H1 (cell line): ENCODE results near the gene TDRKH. TPM values are rescaled to one million over a fixed set of nuclear protein-coding genes. Genes with fewer than 3 reads are reported as not detected.
A peak's percentile ranks its signal among the peaks of the same experiment; 100 is the strongest.

ENCODE experiments used
- CTCF ChIA-PET: fragments of 300-600 bp; sonication (Branson Sonifier 250); formaldehyde crosslinking; loops from one replicate; lab custom pipeline; 2021; ENCODE audit not compliant: partially characterized antibody; lab: Charles Lee
- POLR2A ChIA-PET: fragments of 300-600 bp; sonication (Branson Sonifier 250); formaldehyde crosslinking; loops from one replicate; lab custom pipeline; 2021; ENCODE audit warnings: inconsistent platforms; ENCODE audit not compliant: partially characterized antibody; lab: Charles Lee
- DNase-seq, 2 experiments: peaks; one replicate each; pipeline versions ENCODE4 v3.0.0 to v3.0.0-alpha.2; 2010 to 2022; ENCODE audit warnings: low spot score in 2 of 2, low read depth in 1 of 2, mixed read lengths in 1 of 2
- FAIRE-seq: peaks from 2 replicates; lab custom pipeline; 2011; peaks lifted over from hg19 to GRCh38; lab: Jason Lieb, UNC
- H2AFZ ChIP-seq: 2 replicates; pipeline ENCODE4 v1.8.1; 2012; ENCODE audit warnings: low read length, inconsistent platforms
- H2AK5ac ChIP-seq: 2 replicates; pipeline ENCODE4 v1.6.1; 2013; ENCODE audit warnings: low read depth, low read length
- H2BK120ac ChIP-seq: replicated peaks from 2 replicates; pipeline ENCODE3; 2013; ENCODE audit warnings: low read depth, low read length, inconsistent platforms
- H2BK12ac ChIP-seq: 2 replicates; pipeline ENCODE4 v1.6.1; 2013; ENCODE audit warnings: low read depth, low read length
- H2BK15ac ChIP-seq: 2 replicates; pipeline ENCODE4 v1.6.1; 2013; ENCODE audit warnings: low read length
- H2BK20ac ChIP-seq: 2 replicates; pipeline ENCODE4 v1.6.1; 2013; ENCODE audit warnings: low read length
- H2BK5ac ChIP-seq: 2 replicates; pipeline ENCODE4 v1.6.1; 2013; ENCODE audit warnings: low read depth, low read length
- H3K14ac ChIP-seq: 2 replicates; pipeline ENCODE4 v1.6.1; 2013; ENCODE audit warnings: inconsistent platforms; ENCODE audit not compliant: insufficient read length
- H3K18ac ChIP-seq: 2 replicates; pipeline ENCODE4 v1.6.1; 2013; ENCODE audit warnings: low read length; ENCODE audit errors: extremely low read depth
- H3K23ac ChIP-seq: 2 replicates; pipeline ENCODE4 v1.6.1; 2013; ENCODE audit warnings: inconsistent platforms; ENCODE audit not compliant: insufficient read length
- H3K23me2 ChIP-seq: 2 replicates; pipeline ENCODE4 v1.6.1; 2013; ENCODE audit warnings: low read depth, low read length
- H3K27ac ChIP-seq: 2 replicates; pipeline ENCODE4 v1.6.1; 2011; ENCODE audit warnings: low read depth, low read length, inconsistent platforms
- H3K27me3 ChIP-seq, 4 experiments: replicated peaks in 1 of 4; 1 replicate in 1 of 4; 2 replicates in 3 of 4; pipeline versions ENCODE4 v1.6.1 to v1.8.1; 2011 to 2013; ENCODE audit warnings: low read length in 3 of 4, mild to moderate bottlenecking in 3 of 4, inconsistent platforms in 2 of 4, mixed read lengths in 2 of 4, moderate library complexity in 1 of 4; ENCODE audit not compliant: control insufficient read depth in 3 of 4, insufficient read depth in 3 of 4; ENCODE audit errors: extremely low read depth in 1 of 4
- H3K36me3 ChIP-seq, 4 experiments: 2 replicates each; pipeline versions ENCODE4 v1.6.1 to v1.8.1; 2011 to 2013; ENCODE audit warnings: mild to moderate bottlenecking in 4 of 4, low read length in 3 of 4, moderate library complexity in 2 of 4, control low read depth in 1 of 4, inconsistent platforms in 1 of 4; ENCODE audit not compliant: insufficient read depth in 4 of 4, control insufficient read depth in 2 of 4
- H3K4ac ChIP-seq: replicated peaks from 2 replicates; pipeline ENCODE3; 2013; ENCODE audit warnings: low read length, low read depth, mixed read lengths, inconsistent platforms; ENCODE audit not compliant: insufficient read length
- H3K4me1 ChIP-seq, 4 experiments: replicated peaks in 1 of 4; 1 replicate in 1 of 4; 2 replicates in 3 of 4; pipeline versions ENCODE4 v1.6.1 to v1.8.1; 2011 to 2013; ENCODE audit warnings: low read length in 3 of 4, inconsistent platforms in 2 of 4, mixed read lengths in 1 of 4; ENCODE audit not compliant: insufficient read depth in 4 of 4, control insufficient read depth in 3 of 4
- H3K4me2 ChIP-seq, 2 experiments: 2 replicates each; pipeline versions ENCODE4 v1.6.1 to v1.8.1; 2011 to 2013; ENCODE audit warnings: low read depth in 2 of 2, low read length in 2 of 2, control low read depth in 1 of 2, inconsistent platforms in 1 of 2, mild to moderate bottlenecking in 1 of 2; ENCODE audit not compliant: insufficient read depth in 1 of 2
- H3K4me3 ChIP-seq, 4 experiments: fragments of 200-600, 300-600 bp in 1 of 4; sonication (generic), shearing (Covaris generic), sonication (Bioruptor Twin) in 1 of 4; 2 replicates each; pipeline versions ENCODE4 v1.5.1 to v1.8.1; 2011 to 2016; ENCODE audit warnings: low read length in 4 of 4, low read depth in 3 of 4, control low read depth in 2 of 4, inconsistent platforms in 2 of 4, mild to moderate bottlenecking in 2 of 4, mixed read lengths in 1 of 4, moderate library complexity in 1 of 4; ENCODE audit not compliant: insufficient read depth in 2 of 4; ENCODE audit errors: extremely low read depth in 1 of 4
- H3K56ac ChIP-seq: replicated peaks from 2 replicates; pipeline ENCODE3; 2013; ENCODE audit warnings: low read depth, mild to moderate bottlenecking, mixed read lengths, low read length, inconsistent platforms; ENCODE audit not compliant: insufficient read length
- H3K79me1 ChIP-seq: 2 replicates; pipeline ENCODE4 v1.6.1; 2013; ENCODE audit warnings: low read depth, low read length, control low read depth
- H3K79me2 ChIP-seq, 2 experiments: 2 replicates each; pipeline versions ENCODE4 v1.6.1 to v1.8.1; 2012 to 2013; ENCODE audit warnings: low read length in 2 of 2, mild to moderate bottlenecking in 2 of 2, inconsistent platforms in 1 of 2; ENCODE audit not compliant: insufficient read depth in 2 of 2, control insufficient read depth in 1 of 2
- H3K9ac ChIP-seq, 4 experiments: replicated peaks in 1 of 4; 1 replicate in 1 of 4; 2 replicates in 3 of 4; pipeline versions ENCODE4 v1.6.1 to v1.8.1; 2011 to 2013; ENCODE audit warnings: low read depth in 3 of 4, low read length in 3 of 4, control low read depth in 2 of 4, mild to moderate bottlenecking in 2 of 4, moderate library complexity in 2 of 4, inconsistent platforms in 1 of 4; ENCODE audit errors: extremely low read depth in 1 of 4
- H3K9me3 ChIP-seq, 2 experiments: 2 replicates each; pipeline versions ENCODE4 v1.6.1 to v1.8.1; 2012 to 2013; ENCODE audit warnings: mild to moderate bottlenecking in 2 of 2, moderate library complexity in 2 of 2, control low read depth in 1 of 2, inconsistent platforms in 1 of 2, low read depth in 1 of 2, low read length in 1 of 2, mixed read lengths in 1 of 2; ENCODE audit not compliant: insufficient read depth in 2 of 2
- H4K20me1 ChIP-seq, 2 experiments: replicated peaks in 1 of 2; 2 replicates each; pipeline versions ENCODE3 to v1.8.1; 2011 to 2013; ENCODE audit warnings: inconsistent platforms in 2 of 2, low read length in 2 of 2, mild to moderate bottlenecking in 1 of 2; ENCODE audit not compliant: insufficient read depth in 2 of 2, control insufficient read depth in 1 of 2
- H4K5ac ChIP-seq: 2 replicates; pipeline ENCODE4 v1.6.1; 2013; ENCODE audit warnings: low read length, low read depth, mixed read lengths, inconsistent platforms; ENCODE audit not compliant: insufficient read length
- H4K8ac ChIP-seq: 2 replicates; pipeline ENCODE4 v1.8.0; 2013; ENCODE audit warnings: mild to moderate bottlenecking, moderate library complexity, low read length, inconsistent platforms; ENCODE audit not compliant: insufficient read depth; ENCODE audit errors: extremely low read depth
- H4K91ac ChIP-seq: replicated peaks from 2 replicates; pipeline ENCODE3; 2013; ENCODE audit warnings: low read length, mixed read lengths, inconsistent platforms; ENCODE audit not compliant: insufficient read length
- MAFK ChIP-seq: IDR thresholded peaks from 2 replicates; pipeline ENCODE4 v1.6.1; 2012; ENCODE audit warnings: low read depth, mild to moderate bottlenecking, improper control_type of control experiment, low read length
- POLR2A ChIP-seq, 2 experiments: IDR thresholded peaks; 1 replicate in 1 of 2; 2 replicates in 1 of 2; pipeline ENCODE4 v1.6.1; 2011; ENCODE audit warnings: low read depth in 2 of 2, low read length in 2 of 2, mild to moderate bottlenecking in 2 of 2; ENCODE audit errors: control extremely low read depth in 1 of 2
- RAD21 ChIP-seq, 2 experiments: IDR thresholded peaks in 1 of 2; conservative IDR thresholded peaks in 1 of 2; 2 replicates each; pipeline ENCODE4 v1.6.1; 2011; ENCODE audit warnings: low read depth in 2 of 2, low read length in 2 of 2, improper control_type of control experiment in 1 of 2, inconsistent platforms in 1 of 2, mild to moderate bottlenecking in 1 of 2, moderate library complexity in 1 of 2
- SIN3A ChIP-seq, 2 experiments: IDR thresholded peaks in 1 of 2; conservative IDR thresholded peaks in 1 of 2; 2 replicates each; pipeline ENCODE4 v1.6.1; 2011 to 2012; ENCODE audit warnings: low read length in 2 of 2, improper control_type of control experiment in 1 of 2, low read depth in 1 of 2, mild to moderate bottlenecking in 1 of 2
- TCF12 ChIP-seq: IDR thresholded peaks from 2 replicates; pipeline ENCODE4 v1.6.1; 2011; ENCODE audit warnings: low read depth, mild to moderate bottlenecking, low read length
- WGBS, 2 experiments: shearing (Covaris generic) in 1 of 2; methylation state at CpG; one replicate each; pipeline versions ENCODE4 v1.1.6 to v1.1.7; 2013 to 2015; ENCODE audit warnings: low lambda C conversion rate in 2 of 2, mixed read lengths in 2 of 2, inconsistent platforms in 1 of 2, low coverage in 1 of 2, missing lambda C conversion rate in 1 of 2; ENCODE audit not compliant: insufficient replicate concordance in 2 of 2, insufficient coverage in 1 of 2, insufficient read length in 1 of 2; ENCODE audit errors: extremely low coverage in 1 of 2, missing lambda C conversion rate in 1 of 2; 5-methylcytosine and 5-hydroxymethylcytosine counted together
- polyA plus RNA-seq, 7 experiments: library from polyadenylated mRNA; depleted of rRNA in 3 of 7; stranded (reverse) in 5 of 7; unstranded in 2 of 7; fragments of >200 nt in 5 of 7; fragments of 200-250 nt in 2 of 7; gene quantifications; 1 replicate in 5 of 7; 2 replicates in 1 of 7; 4 replicates in 1 of 7; pipeline versions ENCODE4 v1.2.1 to v1.2.3, GENCODE V29; 2011 to 2013; ENCODE audit warnings: missing spikeins in 2 of 7, mixed read lengths in 2 of 7
- total RNA-seq: library from RNA; stranded (reverse); fragmentation: NEBNext Ultra II Directional; extraction: Animal tissue kit (Norgen Biotek cat#: 25700); gene quantifications from 2 replicates; pipeline ENCODE4 v1.2.1, GENCODE V29; 2021

The TDRKH gene
- total and polyA plus RNA-seq, 2 of the 8 experiments (the other 6 are each of a cell fraction or from before 2014, with no cell fraction given), result 9.9 to 26.1 TPM

DNA sequence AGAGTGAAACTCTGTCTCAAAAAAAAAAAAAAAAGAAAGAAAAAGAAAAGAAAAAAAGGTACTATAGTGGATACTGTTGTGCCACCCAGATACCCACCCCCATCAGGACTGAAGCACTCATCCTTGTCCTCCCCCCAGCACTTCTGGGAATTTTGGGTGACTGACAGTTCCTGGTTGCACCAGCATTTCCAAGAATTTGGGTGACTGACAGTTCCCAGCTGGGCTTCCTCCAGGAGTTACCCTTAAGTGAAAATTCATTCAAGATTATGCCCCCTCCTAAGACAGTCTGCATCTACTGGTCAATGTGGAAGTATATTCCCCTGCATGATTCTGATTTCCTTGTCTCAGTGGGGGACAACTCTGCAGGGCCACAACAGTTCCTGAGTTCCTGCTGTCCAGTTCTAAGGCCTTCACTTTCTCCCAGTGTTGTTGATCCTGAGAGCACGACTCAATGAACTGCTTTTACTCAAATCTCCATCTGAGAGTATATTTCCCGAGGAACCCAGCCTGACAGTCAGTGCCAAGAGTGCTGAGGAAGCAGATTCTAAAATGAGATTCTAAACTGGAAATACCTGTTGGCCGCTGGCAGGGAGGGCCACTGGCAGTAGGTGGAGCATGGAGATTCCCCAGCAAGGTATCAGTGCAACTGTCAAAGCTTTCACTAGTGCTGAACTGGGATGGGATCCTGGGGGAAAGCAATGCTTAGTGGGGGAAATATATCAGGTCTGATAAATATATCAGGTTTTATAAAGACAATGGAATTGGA, 50.5 kb downstream of the TDRKH start:
- no peak for DNase-seq
- no peak overlapping the region for H2BK5ac ChIP-seq
- no peak overlapping the region for H2BK12ac ChIP-seq
- no peak overlapping the region for H3K18ac ChIP-seq
- H2AK5ac ChIP-seq, result no peak overlapping the region
- H4K8ac ChIP-seq, result no peak overlapping the region
- H4K5ac ChIP-seq, result no peak overlapping the region
- H2AFZ ChIP-seq, result no peak overlapping the region
- H3K4me1 ChIP-seq, result peaks cover 0 to 5% (median 3%) of the 10 kb centered on the region in 4 experiments; a peak in 3 of 7 replicates
- H3K4me3 ChIP-seq, result no peak overlapping the region
- no peak overlapping the region for H3K9ac ChIP-seq
- no peaks in the 10 kb centered on the region for H3K36me3 ChIP-seq
- no peak overlapping the region for H3K56ac ChIP-seq
- POLR2A ChIA-PET, result interaction anchor here (0.7 kb wide), 1 partner anchor 100 kb away, joined by 3 read pairs; the partner anchor contains the start of gene C2CD4D
- H3K4ac ChIP-seq, result no peak overlapping the region
- no peak overlapping the region for H2BK20ac ChIP-seq
- H3K27me3 ChIP-seq, result no peaks in the 10 kb centered on the region; a peak in 1 of 7 replicates
- H4K91ac ChIP-seq, result no peak overlapping the region
- peaks cover 16 to 18% of the 10 kb centered on the region in 2 experiments for H3K9me3 ChIP-seq
- H3K79me1 ChIP-seq, result no peaks in the 10 kb centered on the region
- no peaks in the 10 kb centered on the region for H3K23me2 ChIP-seq
- H3K4me2 ChIP-seq, result no peak overlapping the region
- no peaks in the 10 kb centered on the region for H3K79me2 ChIP-seq
- H3K27ac ChIP-seq, result no peak overlapping the region
- CTCF ChIA-PET, result interaction anchor here (1.2 to 3.4 kb wide), 6 partner anchors 23 to 191 kb away, joined by 3 to 13 read pairs (median 6); partner anchors contain the start of gene CELF3
- no peak overlapping the region for H2BK120ac ChIP-seq
- H2BK15ac ChIP-seq, result no peak overlapping the region
- no peak overlapping the region for H3K14ac ChIP-seq
- TF ChIP-seq POLR2A (IDR thresholded peaks at IDR 0.05; ENCODE audit: control extremely low read depth in 1 of 2, low read depth in 2 of 2, low read length in 2 of 2), result no peak
- TF ChIP-seq MAFK, result peak; percentile 81
- no peak for TF ChIP-seq SIN3A (conservative IDR thresholded peaks at IDR 0.05 in 1 of 2, IDR thresholded peaks at IDR 0.05 in 1 of 2; ENCODE audit: low read depth in 1 of 2, low read length in 2 of 2)
- no peak for TF ChIP-seq TCF12
- peak in 1 of 2 experiments; percentile 6; a peak in 1 of 4 replicates for TF ChIP-seq RAD21 (IDR thresholded peaks at IDR 0.05 in 1 of 2, conservative IDR thresholded peaks at IDR 0.05 in 1 of 2; ENCODE audit: low read depth in 2 of 2, low read length in 2 of 2)
- TF ChIP-seq, all 59 proteins: peak for 2
- FAIRE-seq, result no peak
- H4K20me1 ChIP-seq, result no peaks in the 10 kb centered on the region
- no peak overlapping the region for H3K23ac ChIP-seq
- 93% methylated on average over 3 of the region's 3 CpGs; no CpG with 5 or more reads in 1 of the 2 experiments for WGBS, 2 experiments
